ENCODE measurements around the gene CARD11. TPM values are rescaled to one million over a fixed set of nuclear protein-coding genes. Genes with fewer than 3 reads are reported as not detected.
"Not testable (repeated sequence)": the region's sequence is repeated elsewhere in the genome, so short reads cannot be mapped to it uniquely, and the experiment has no call there.

Gene CARD11
- total and polyA plus RNA-seq, 3 donors from 2014 or later: 2.9 to 3.9 (median 3.2) TPM

DNA sequence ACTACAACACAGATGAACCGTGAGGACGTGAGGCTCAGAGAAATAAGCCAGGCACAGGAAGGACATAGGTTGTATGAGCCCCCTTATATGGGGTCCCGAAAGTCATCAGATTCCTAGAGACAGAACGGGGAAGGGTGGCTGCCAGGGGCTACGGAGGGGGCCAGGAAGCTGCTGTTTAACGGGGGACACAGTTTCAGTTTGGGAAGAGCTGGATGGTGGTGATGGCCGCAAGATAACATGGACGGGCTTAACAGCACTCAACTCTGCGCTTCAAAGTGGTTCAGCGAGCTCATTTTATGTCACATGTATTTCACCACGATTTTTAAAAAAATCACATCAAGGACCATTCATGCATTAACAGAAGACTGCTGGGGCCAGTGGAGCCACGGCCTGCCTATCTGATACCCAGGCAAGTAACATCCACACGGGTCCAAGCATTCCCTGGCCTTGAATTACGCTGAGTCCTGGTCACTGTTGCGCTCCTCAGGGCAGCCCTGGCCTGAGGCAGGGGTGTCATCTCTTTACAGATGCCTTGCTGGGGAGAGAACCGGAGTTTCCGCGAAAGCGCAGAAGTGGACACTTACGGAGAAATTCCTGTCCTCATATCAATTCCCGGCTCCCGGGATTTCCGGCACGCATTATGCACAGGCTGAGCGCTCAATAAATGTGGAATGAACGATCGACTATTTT is 1.5 kb downstream of the CARD11 start:
- TF ChIP-seq, protein P1, sequence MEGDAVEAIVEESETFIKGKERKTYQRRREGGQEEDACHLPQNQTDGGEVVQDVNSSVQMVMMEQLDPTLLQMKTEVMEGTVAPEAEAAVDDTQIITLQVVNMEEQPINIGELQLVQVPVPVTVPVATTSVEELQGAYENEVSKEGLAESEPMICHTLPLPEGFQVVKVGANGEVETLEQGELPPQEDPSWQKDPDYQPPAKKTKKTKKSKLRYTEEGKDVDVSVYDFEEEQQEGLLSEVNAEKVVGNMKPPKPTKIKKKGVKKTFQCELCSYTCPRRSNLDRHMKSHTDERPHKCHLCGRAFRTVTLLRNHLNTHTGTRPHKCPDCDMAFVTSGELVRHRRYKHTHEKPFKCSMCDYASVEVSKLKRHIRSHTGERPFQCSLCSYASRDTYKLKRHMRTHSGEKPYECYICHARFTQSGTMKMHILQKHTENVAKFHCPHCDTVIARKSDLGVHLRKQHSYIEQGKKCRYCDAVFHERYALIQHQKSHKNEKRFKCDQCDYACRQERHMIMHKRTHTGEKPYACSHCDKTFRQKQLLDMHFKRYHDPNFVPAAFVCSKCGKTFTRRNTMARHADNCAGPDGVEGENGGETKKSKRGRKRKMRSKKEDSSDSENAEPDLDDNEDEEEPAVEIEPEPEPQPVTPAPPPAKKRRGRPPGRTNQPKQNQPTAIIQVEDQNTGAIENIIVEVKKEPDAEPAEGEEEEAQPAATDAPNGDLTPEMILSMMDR (IDR thresholded peaks at IDR 0.05): no peak
- no peak for TF ChIP-seq POLR2A (IDR thresholded peaks at IDR 0.05)
- intact Hi-C loops (cut with DNase I; ENCODE audit: low total_unique reads): no loop called here

DNA sequence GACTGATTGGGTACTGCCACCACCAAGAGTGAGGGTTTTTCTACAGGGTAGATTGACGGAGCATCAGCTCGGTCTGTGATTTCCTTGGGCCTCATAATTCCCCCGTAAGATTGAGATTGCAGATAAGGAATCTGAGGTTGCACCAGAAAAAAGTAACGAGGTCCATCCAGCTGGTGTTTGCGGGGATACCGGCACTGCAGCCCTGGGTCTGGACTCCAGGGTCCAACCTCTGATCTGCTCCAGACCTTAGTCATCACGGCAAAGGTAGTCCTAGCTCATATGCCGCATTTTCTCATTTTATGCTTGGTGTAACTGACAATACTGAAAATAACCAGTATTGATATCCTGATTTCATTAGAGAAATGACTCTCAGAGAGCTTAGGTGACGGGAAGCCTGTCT is 3.9 kb downstream of the CARD11 start:
- TF ChIP-seq, protein P1 (IDR thresholded peaks at IDR 0.05): no peak
- TF ChIP-seq POLR2A (IDR thresholded peaks at IDR 0.05): no peak
- 88 to 95% methylated on average over 9 of the region's 9 CpGs for WGBS, 2 donors
- no peak for DNase-seq
- Histone ChIP-seq H3K4me1 (no peaks in the 10 kb centered on the region), H3K36me3 (ENCODE audit: low read depth, missing control alignments) (no peaks in the 10 kb centered on the region), H3K9me3 (no peaks in the 10 kb centered on the region), H3K27ac (no peak overlapping the region), H3K27me3 (no peaks in the 10 kb centered on the region), H3K4me3 (no peak overlapping the region)
- intact Hi-C loops (cut with DNase I; ENCODE audit: low total_unique reads): no loop called here

More for the DNA sequence above, 1.5 kb downstream of the CARD11 start:
- H3K4me1 ChIP-seq: no peaks in the 10 kb centered on the region
- no peaks in the 10 kb centered on the region for H3K36me3 ChIP-seq (ENCODE audit: low read depth, missing control alignments)
- DNase-seq: no peak
- no peak overlapping the region for H3K27ac ChIP-seq
- no peak overlapping the region for H3K4me3 ChIP-seq
- H3K27me3 ChIP-seq: no peaks in the 10 kb centered on the region
- WGBS, 2 donors: 63 to 65% methylated on average over 25 to 27 of the region's 27 CpGs
- no peaks in the 10 kb centered on the region for H3K9me3 ChIP-seq

DNA sequence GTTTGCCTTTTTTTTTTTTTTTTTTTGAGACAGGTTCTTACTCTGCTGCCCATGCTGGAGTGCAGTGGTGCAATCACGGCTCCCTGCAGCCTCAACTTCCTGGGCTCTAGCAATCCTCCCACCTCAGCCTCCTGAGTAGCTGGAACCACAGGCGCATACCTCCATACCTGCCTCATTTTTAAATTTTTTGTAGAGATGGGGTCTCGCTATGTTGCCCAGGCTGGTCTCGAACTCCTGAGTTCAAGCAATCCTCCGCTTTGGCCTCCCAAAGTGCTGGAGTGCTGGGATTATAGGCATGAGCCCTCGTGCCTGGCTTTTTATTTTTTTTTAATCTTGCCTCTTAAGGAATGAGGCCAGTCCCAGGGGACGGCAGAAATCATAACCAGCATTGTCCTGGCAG is 5.7 kb downstream of the CARD11 start:
- intact Hi-C loops (cut with DNase I; ENCODE audit: low total_unique reads); H3K4me3 ChIP-seq; DNase-seq; H3K27me3 ChIP-seq; H3K9me3 ChIP-seq; H3K36me3 ChIP-seq (ENCODE audit: low read depth, missing control alignments); H3K4me1 ChIP-seq; H3K27ac ChIP-seq: not testable (repeated sequence)
- 87 to 88% methylated on average over 7 of the region's 7 CpGs for WGBS, 2 donors

DNA sequence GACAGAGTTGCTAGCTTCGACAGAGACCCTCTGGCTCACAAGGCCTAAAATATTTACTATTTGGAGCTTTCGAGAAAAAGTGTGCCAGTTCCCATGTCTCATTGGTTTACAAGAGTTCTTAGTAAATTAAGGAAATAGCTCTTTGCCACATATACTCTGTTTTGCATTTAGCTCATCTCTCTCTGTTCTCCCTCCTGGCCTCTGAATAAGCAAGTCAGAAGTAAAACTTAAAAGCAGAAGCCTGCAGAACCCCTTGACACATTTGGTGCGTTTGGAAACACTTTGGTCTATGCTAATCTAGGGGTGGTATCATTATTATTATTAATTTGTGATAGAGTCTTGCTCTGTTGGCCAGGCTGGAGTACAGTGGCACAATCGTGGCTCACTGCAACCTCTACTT is 6.4 kb downstream of the CARD11 start:
- no peak for DNase-seq
- Histone ChIP-seq H3K4me3 (no peak overlapping the region), H3K36me3 (ENCODE audit: low read depth, missing control alignments) (no peaks in the 10 kb centered on the region), H3K27ac (no peak overlapping the region), H3K27me3 (no peaks in the 10 kb centered on the region), H3K9me3 (no peaks in the 10 kb centered on the region), H3K4me1 (no peaks in the 10 kb centered on the region)
- intact Hi-C loops (cut with DNase I; ENCODE audit: low total_unique reads): no loop called here
- TF ChIP-seq, protein P1 (IDR thresholded peaks at IDR 0.05): no peak
- no peak for TF ChIP-seq POLR2A (IDR thresholded peaks at IDR 0.05)
- 66 to 76% methylated on average over 4 of the region's 4 CpGs for WGBS, 2 donors

DNA sequence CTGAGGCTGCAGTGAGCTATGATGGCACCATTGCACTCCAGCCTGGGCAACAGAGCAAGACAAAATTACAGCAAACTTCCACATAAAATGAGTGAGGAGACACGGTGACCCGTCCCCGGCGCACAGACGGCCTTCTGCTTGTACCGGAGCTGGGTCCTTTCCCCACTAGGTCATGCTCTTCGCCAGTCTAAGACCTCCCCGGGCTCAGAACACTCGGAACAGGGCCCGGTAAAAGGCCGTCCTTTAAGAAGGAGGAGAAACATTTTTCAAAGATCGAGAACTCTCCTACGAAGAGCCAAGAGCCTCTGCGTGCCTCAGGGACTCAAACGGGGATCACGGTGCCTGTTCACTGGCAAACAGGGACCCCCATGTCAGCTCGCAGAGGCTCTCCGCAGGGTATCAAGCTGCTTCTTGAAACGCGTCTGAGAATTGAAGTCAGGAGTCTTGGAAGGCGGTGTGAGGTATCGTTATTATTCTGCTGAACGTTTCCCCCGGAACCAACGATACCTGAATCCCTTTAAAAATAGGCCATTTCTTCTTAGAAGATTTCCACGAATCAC is 9.0 kb downstream of the CARD11 start:
- intact Hi-C loops (cut with DNase I; ENCODE audit: low total_unique reads): no loop called here
- WGBS, 2 donors: 74 to 84% methylated on average over 24 to 26 of the region's 26 CpGs
- Histone ChIP-seq H3K4me1 (no peaks in the 10 kb centered on the region), H3K4me3 (no peak overlapping the region), H3K27ac (no peak overlapping the region), H3K36me3 (ENCODE audit: low read depth, missing control alignments) (no peaks in the 10 kb centered on the region), H3K9me3 (no peaks in the 10 kb centered on the region), H3K27me3 (no peaks in the 10 kb centered on the region)
- DNase-seq: no peak
- no peak for TF ChIP-seq POLR2A (IDR thresholded peaks at IDR 0.05)
- TF ChIP-seq, protein P1 (IDR thresholded peaks at IDR 0.05): no peak

Measured in testis (tissue), 3 donors.